Measurements from ENCODE around the gene DCST1. TPM values are rescaled to one million over a fixed set of nuclear protein-coding genes. Genes with fewer than 3 reads are reported as not detected.

Gene DCST1
- polyA plus RNA-seq, 3 donors: 0.05 TPM; not detected in 2

DNA sequence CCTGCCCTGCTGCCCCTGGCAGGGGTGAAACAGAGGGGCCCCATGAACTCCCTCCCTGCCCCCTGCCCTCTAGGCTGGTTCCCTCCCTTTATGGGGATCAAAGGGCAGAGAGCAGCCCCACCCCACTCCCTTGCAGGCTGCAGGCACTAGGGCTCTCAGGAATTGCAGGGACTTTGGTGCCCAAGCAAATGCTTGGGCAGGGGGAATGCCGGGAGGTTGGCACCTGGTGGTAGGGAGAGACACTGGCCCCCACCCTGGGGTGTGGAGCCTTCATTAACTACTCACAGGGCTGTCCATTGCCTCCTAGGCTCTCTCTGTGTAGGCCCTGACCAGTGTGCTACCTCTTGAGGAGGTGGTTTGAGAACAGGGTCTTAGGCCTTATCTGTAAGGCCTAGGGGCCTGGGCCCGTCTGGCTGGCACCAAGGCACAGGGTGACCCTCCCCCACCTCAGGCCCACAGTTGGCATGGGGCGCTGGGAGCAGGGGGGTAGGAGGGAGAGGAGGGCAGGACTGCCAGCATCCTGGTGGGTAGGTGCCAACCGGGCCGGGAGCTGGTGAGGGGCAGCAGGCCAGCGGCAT, 26.3 kb upstream of the DCST1 start:
- H3K79me2 ChIP-seq (ENCODE audit: insufficient read depth, low read length): peaks cover 98% of the 10 kb centered on the region
- H3K27ac Mint-ChIP-seq: peak overlapping the region; percentile 94 to 100 (median 99)

More for the DNA sequence above, 26.3 kb upstream of the DCST1 start:
- no peak overlapping the region for H2AFZ ChIP-seq (ENCODE audit: insufficient read depth, low read depth, low read length, poor library complexity, severe bottlenecking)
- Mint-ChIP-seq H3K4me1 (peaks cover 65% of the 10 kb centered on the region), H3K4me3 (peak overlapping the region; percentile 91 to 98), H3K27me3 (ENCODE audit: low read depth in 3 of 3) (no peaks in the 10 kb centered on the region), H3K9me3 (no peaks in the 10 kb centered on the region), H3K36me3 (peaks cover 3 to 23% of the 10 kb centered on the region in 2 donors)
- peaks cover 50% of the 10 kb centered on the region for H4K20me1 ChIP-seq (ENCODE audit: insufficient read depth, low read length)
- peak overlapping the region; percentile 91 to 99 for H3K27ac ChIP-seq (ENCODE audit: low read depth in 1 of 2, low read length in 2 of 2)
- peak overlapping the region; percentile 100 for H3K4me2 ChIP-seq (replicated peaks; ENCODE audit: extremely low read depth, low read length, poor library complexity, severe bottlenecking)
- no peaks in the 10 kb centered on the region for H3K9me3 ChIP-seq (replicated peaks in 1 of 2; ENCODE audit: control insufficient read depth in 1 of 2, insufficient read depth in 1 of 2, low read length in 2 of 2)
- no peak for DNase-seq
- intact Hi-C loops (cut with micrococcal nuclease): loop anchor here (2.0 to 5.0 kb wide), 3 partner anchors 35 to 45 kb away; partner anchors contain the start of genes SHC1 (in 2 of the 2), ADAM15 (in 1 of the 2) and CKS1B (in 1 of the 2)
- H3K4me3 ChIP-seq (replicated peaks in 1 of 3; ENCODE audit: low read depth in 2 of 3, low read length in 3 of 3): peak overlapping the region; percentile 89 to 100 (median 93)
- H3K27me3 ChIP-seq (ENCODE audit: control insufficient read depth in 2 of 2, insufficient read depth in 2 of 2, low read length in 2 of 2): no peaks in the 10 kb centered on the region
- peak overlapping the region; percentile 79 for H3K9ac ChIP-seq (ENCODE audit: insufficient read depth, low read length, poor library complexity, severe bottlenecking)
- H3K36me3 ChIP-seq (replicated peaks in 1 of 2; ENCODE audit: control insufficient read depth in 1 of 2, insufficient read depth in 2 of 2, low read length in 2 of 2): peaks cover 0 to 8% of the 10 kb centered on the region in 2 donors
- TF ChIP-seq, protein P1, sequence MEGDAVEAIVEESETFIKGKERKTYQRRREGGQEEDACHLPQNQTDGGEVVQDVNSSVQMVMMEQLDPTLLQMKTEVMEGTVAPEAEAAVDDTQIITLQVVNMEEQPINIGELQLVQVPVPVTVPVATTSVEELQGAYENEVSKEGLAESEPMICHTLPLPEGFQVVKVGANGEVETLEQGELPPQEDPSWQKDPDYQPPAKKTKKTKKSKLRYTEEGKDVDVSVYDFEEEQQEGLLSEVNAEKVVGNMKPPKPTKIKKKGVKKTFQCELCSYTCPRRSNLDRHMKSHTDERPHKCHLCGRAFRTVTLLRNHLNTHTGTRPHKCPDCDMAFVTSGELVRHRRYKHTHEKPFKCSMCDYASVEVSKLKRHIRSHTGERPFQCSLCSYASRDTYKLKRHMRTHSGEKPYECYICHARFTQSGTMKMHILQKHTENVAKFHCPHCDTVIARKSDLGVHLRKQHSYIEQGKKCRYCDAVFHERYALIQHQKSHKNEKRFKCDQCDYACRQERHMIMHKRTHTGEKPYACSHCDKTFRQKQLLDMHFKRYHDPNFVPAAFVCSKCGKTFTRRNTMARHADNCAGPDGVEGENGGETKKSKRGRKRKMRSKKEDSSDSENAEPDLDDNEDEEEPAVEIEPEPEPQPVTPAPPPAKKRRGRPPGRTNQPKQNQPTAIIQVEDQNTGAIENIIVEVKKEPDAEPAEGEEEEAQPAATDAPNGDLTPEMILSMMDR (IDR thresholded peaks at IDR 0.05): no peak
- WGBS (ENCODE audit: insufficient coverage): 0% methylated on average over 1 of the region's 6 CpGs
- peaks cover 69 to 84% of the 10 kb centered on the region in 2 donors for H3K4me1 ChIP-seq (ENCODE audit: control insufficient read depth in 1 of 2, insufficient read depth in 2 of 2, low read length in 2 of 2)

Data from CD14-positive monocyte (primary cell).